Liver (tissue), 9 donors: Measurements from ENCODE around the gene RNF19B. TPM values are rescaled to one million over a fixed set of nuclear protein-coding genes. Genes with fewer than 3 reads are reported as not detected.

Experiments used
- DNase-seq: peaks from one replicate; pipeline ENCODE4 v3.0.0-alpha.2; 2017; ENCODE audit warnings: low spot score
- H3K27ac ChIP-seq, 2 donors: one replicate each; pipeline ENCODE4 v1.7.0; 2013; ENCODE audit warnings: inconsistent platforms in 2 of 2, low read length in 2 of 2, control low read depth in 1 of 2, low read depth in 1 of 2, mild to moderate bottlenecking in 1 of 2
- H3K27me3 ChIP-seq, 4 donors: one replicate each; pipeline versions ENCODE4 v1.6.1 to v1.7.0; 2013; ENCODE audit warnings: low read length in 3 of 4, inconsistent platforms in 1 of 4, mild to moderate bottlenecking in 1 of 4, moderate library complexity in 1 of 4; ENCODE audit not compliant: control insufficient read depth in 4 of 4, insufficient read depth in 4 of 4
- H3K36me3 ChIP-seq, 4 donors: one replicate each; pipeline versions ENCODE4 v1.6.1 to v1.7.0; 2013; ENCODE audit warnings: low read length in 3 of 4, mild to moderate bottlenecking in 3 of 4, low read depth in 1 of 4, moderate library complexity in 1 of 4; ENCODE audit not compliant: control insufficient read depth in 4 of 4, insufficient read depth in 3 of 4
- H3K4me1 ChIP-seq, 4 donors: one replicate each; pipeline versions ENCODE4 v1.6.1 to v1.7.0; 2013; ENCODE audit warnings: low read length in 3 of 4, mild to moderate bottlenecking in 3 of 4, moderate library complexity in 1 of 4; ENCODE audit not compliant: control insufficient read depth in 4 of 4, insufficient read depth in 4 of 4
- H3K4me3 ChIP-seq, 3 donors: one replicate each; pipeline versions ENCODE4 v1.6.1 to v1.7.0; 2013; ENCODE audit warnings: low read length in 3 of 3, control low read depth in 1 of 3, low read depth in 1 of 3, mild to moderate bottlenecking in 1 of 3
- H3K9ac ChIP-seq, 2 donors: one replicate each; pipeline ENCODE4 v1.7.0; 2013; ENCODE audit warnings: low read length in 2 of 2, mild to moderate bottlenecking in 2 of 2, moderate library complexity in 2 of 2, control low read depth in 1 of 2, low read depth in 1 of 2
- H3K9me3 ChIP-seq, 4 donors: one replicate each; pipeline versions ENCODE4 v1.6.1 to v1.7.0; 2013; ENCODE audit warnings: low read length in 3 of 4; ENCODE audit not compliant: control insufficient read depth in 4 of 4
- ATF3 ChIP-seq: IDR thresholded peaks from 2 replicates; pipeline ENCODE4 v1.6.1; 2016; ENCODE audit warnings: antibody characterized with exemption
- CTCF ChIP-seq: fragments of 150-350 bp; IDR thresholded peaks from 2 replicates; pipeline ENCODE4 v1.5.1; 2017; ENCODE audit warnings: improper control_type of control experiment, low read depth, low read length; ENCODE audit not compliant: missing input control
- EGR1 ChIP-seq, 2 donors: IDR thresholded peaks; 2 replicates each; pipeline ENCODE4 v1.6.1; 2016 to 2018; ENCODE audit warnings: antibody characterized with exemption in 2 of 2, low read depth in 2 of 2
- FOXA1 ChIP-seq: IDR thresholded peaks from 2 replicates; pipeline ENCODE4 v1.6.1; 2016; ENCODE audit warnings: antibody characterized with exemption
- FOXA2 ChIP-seq: IDR thresholded peaks from 2 replicates; pipeline ENCODE4 v1.6.1; 2016; ENCODE audit warnings: antibody characterized with exemption
- GABPA ChIP-seq, 2 donors: IDR thresholded peaks in 1 of 2; conservative IDR thresholded peaks in 1 of 2; 2 replicates each; pipeline ENCODE4 v1.6.1; 2016; ENCODE audit warnings: antibody characterized with exemption in 2 of 2, mild to moderate bottlenecking in 1 of 2, moderate library complexity in 1 of 2
- HNF4A ChIP-seq, 2 donors: conservative IDR thresholded peaks; 2 replicates each; pipeline ENCODE4 v1.6.1; 2016; ENCODE audit warnings: antibody characterized with exemption in 2 of 2, mild to moderate bottlenecking in 2 of 2
- HNF4G ChIP-seq: IDR thresholded peaks from 2 replicates; pipeline ENCODE4 v1.6.1; 2016; ENCODE audit warnings: antibody characterized with exemption
- JUND ChIP-seq, 2 donors: IDR thresholded peaks; 2 replicates each; pipeline ENCODE4 v1.6.1; 2016; ENCODE audit warnings: antibody characterized with exemption in 2 of 2
- MAX ChIP-seq: IDR thresholded peaks from 2 replicates; pipeline ENCODE4 v1.6.1; 2016; ENCODE audit warnings: antibody characterized with exemption
- NR2F2 ChIP-seq: IDR thresholded peaks from 2 replicates; pipeline ENCODE4 v1.6.1; 2016; ENCODE audit warnings: antibody characterized with exemption
- RAD21 ChIP-seq, 2 donors: IDR thresholded peaks; 2 replicates each; pipeline ENCODE4 v1.6.1; 2016; ENCODE audit warnings: antibody characterized with exemption in 2 of 2, mild to moderate bottlenecking in 2 of 2
- RXRA ChIP-seq, 2 donors: IDR thresholded peaks; 2 replicates each; pipeline ENCODE4 v1.6.1; 2017 to 2018; ENCODE audit warnings: antibody characterized with exemption in 2 of 2, mild to moderate bottlenecking in 1 of 2
- YY1 ChIP-seq: IDR thresholded peaks from 2 replicates; pipeline ENCODE4 v1.6.1; 2016; ENCODE audit warnings: antibody characterized with exemption, mild to moderate bottlenecking
- ZBTB33 ChIP-seq: IDR thresholded peaks from 2 replicates; pipeline ENCODE4 v1.6.1; 2016; ENCODE audit warnings: antibody characterized with exemption
- WGBS: extraction: QIAGEN DNeasy Blood & Tissue Kit; methylation state at CpG from one replicate; pipeline ENCODE4 v1.1.7; 2013; 5-methylcytosine and 5-hydroxymethylcytosine counted together
- polyA plus RNA-seq, 2 donors: library from polyadenylated mRNA; stranded (reverse) in 1 of 2; unstranded in 1 of 2; fragments of 200-250 nt in 1 of 2; fragments of >200 nt in 1 of 2; fragmentation: Nextera tagmentation in 1 of 2; extraction: Ambion mirVana in 1 of 2; gene quantifications; one replicate each; pipeline versions ENCODE4 v1.2.1 to v1.2.3, GENCODE V29; 2013 to 2015
- total RNA-seq, 2 donors: library from RNA; depleted of rRNA; stranded (reverse); fragments of >200 nt; gene quantifications; one replicate each; pipeline ENCODE4 v1.2.3, GENCODE V29; 2014
- donor health status: healthy.
- donor health status: healthy.
- donor health status: healthy.
- donor health status: healthy.
- donor health status: healthy.

RNF19B gene
- total and polyA plus RNA-seq, 4 donors: 2.2 to 8.3 (median 5.0) TPM

GRCh38 chr1:32928715-32929114 lies 35.9 kb downstream of the RNF19B start:
- Histone ChIP-seq H3K4me3 (no peak overlapping the region), H3K9ac (no peak overlapping the region), H3K27me3 (no peaks in the 10 kb centered on the region), H3K36me3 (no peaks in the 10 kb centered on the region), H3K4me1 (peaks cover 0 to 5% (median 3%) of the 10 kb centered on the region in 4 donors), H3K9me3 (no peaks in the 10 kb centered on the region), H3K27ac (no peak overlapping the region)
- 93% methylated on average over 8 of the region's 8 CpGs for WGBS
- DNase-seq: no peak
- TF ChIP-seq CTCF (no peak), HNF4G (no peak), ZBTB33 (no peak), EGR1 (IDR thresholded peaks at IDR 0.05; ENCODE audit: low read depth in 2 of 2) (no peak), FOXA1 (no peak), HNF4A (conservative IDR thresholded peaks at IDR 0.05) (no peak), GABPA (IDR thresholded peaks at IDR 0.05 in 1 of 2, conservative IDR thresholded peaks at IDR 0.05 in 1 of 2) (no peak), RXRA (IDR thresholded peaks at IDR 0.05) (no peak), FOXA2 (no peak), NR2F2 (no peak)

GRCh38 chr1:32928285-32928684 lies 36.3 kb downstream of the RNF19B start:
- H3K36me3 ChIP-seq: no peaks in the 10 kb centered on the region
- H3K9ac ChIP-seq: no peak overlapping the region
- DNase-seq: no peak
- H3K27ac ChIP-seq: no peak overlapping the region
- H3K27me3 ChIP-seq: no peaks in the 10 kb centered on the region
- no peak for TF ChIP-seq RXRA (IDR thresholded peaks at IDR 0.05)
- TF ChIP-seq ZBTB33: no peak
- no peak for TF ChIP-seq CTCF
- no peak for TF ChIP-seq YY1
- TF ChIP-seq ATF3: no peak
- no peak for TF ChIP-seq HNF4G
- no peak for TF ChIP-seq RAD21 (IDR thresholded peaks at IDR 0.05)
- no peak for TF ChIP-seq EGR1 (IDR thresholded peaks at IDR 0.05; ENCODE audit: low read depth in 2 of 2)
- no peak for TF ChIP-seq HNF4A (conservative IDR thresholded peaks at IDR 0.05)
- TF ChIP-seq MAX: no peak
- TF ChIP-seq JUND (IDR thresholded peaks at IDR 0.05): no peak
- no peak for TF ChIP-seq FOXA1
- WGBS: 84% methylated on average over 2 of the region's 2 CpGs
- no peak overlapping the region for H3K4me3 ChIP-seq
- peaks cover 0 to 3% (median under 1%) of the 10 kb centered on the region in 4 donors for H3K4me1 ChIP-seq
- no peaks in the 10 kb centered on the region for H3K9me3 ChIP-seq
